BJ (cell line): ENCODE measurements around the gene FGF2. TPM values are rescaled to one million over a fixed set of nuclear protein-coding genes. Genes with fewer than 3 reads are reported as not detected.

Experiments used
- CTCF ChIA-PET: fragments of 350-600 bp; formaldehyde crosslinking; extraction: SDS; loops from one replicate; lab custom pipeline; 2021; ENCODE audit warnings: antibody characterized with exemption, inconsistent platforms; lab: Yijun Ruan, JAX
- POLR2A ChIA-PET: fragments of 300-600 bp; sonication (Branson Sonifier 250); formaldehyde crosslinking; extraction: SDS; loops from one replicate; lab custom pipeline; 2021; ENCODE audit warnings: antibody characterized with exemption; lab: Charles Lee
- DNase-seq: peaks from one replicate; pipeline ENCODE4 v3.0.0-alpha.2; 2011; ENCODE audit warnings: low read depth
- H3K27me3 ChIP-seq: 2 replicates; pipeline ENCODE4 v1.6.0; 2011; ENCODE audit warnings: low read length; ENCODE audit not compliant: control insufficient read depth, insufficient read depth
- H3K36me3 ChIP-seq: 2 replicates; pipeline ENCODE4 v1.5.1; 2011; ENCODE audit warnings: low read length; ENCODE audit not compliant: control insufficient read depth, insufficient read depth
- H3K4me3 ChIP-seq: 2 replicates; pipeline ENCODE4 v1.5.1; 2011; ENCODE audit warnings: low read depth, mild to moderate bottlenecking, control low read depth, low read length
- polyA plus RNA-seq: library from polyadenylated mRNA; depleted of rRNA; stranded (reverse); fragments of >200 nt; gene quantifications from 2 replicates; pipeline ENCODE4 v1.2.3, GENCODE V29; 2011
- TF ChIP-seq, protein P1 (sequence below): IDR thresholded peaks from 2 replicates; pipeline ENCODE4 v1.5.1; 2011; ENCODE audit warnings: low read depth, mild to moderate bottlenecking, control low read depth, inconsistent platforms, low read length, moderate library complexity; ENCODE audit not compliant: insufficient read depth

The FGF2 gene
- polyA plus RNA-seq, 1 experiment, result 72.7 TPM

- ChIA-PET POLR2A (no interaction called here), CTCF (interaction anchor here (1.6 kb wide), 1 partner anchor 97 kb away, joined by 5 read pairs; no protein-coding TSS in a partner anchor)
- no peak overlapping the region for H3K4me3 ChIP-seq
- H3K27me3 ChIP-seq, result no peaks in the 10 kb centered on the region
- no peaks in the 10 kb centered on the region; the same call in none of the 2 replicates for H3K36me3 ChIP-seq
- TF ChIP-seq, protein P1, sequence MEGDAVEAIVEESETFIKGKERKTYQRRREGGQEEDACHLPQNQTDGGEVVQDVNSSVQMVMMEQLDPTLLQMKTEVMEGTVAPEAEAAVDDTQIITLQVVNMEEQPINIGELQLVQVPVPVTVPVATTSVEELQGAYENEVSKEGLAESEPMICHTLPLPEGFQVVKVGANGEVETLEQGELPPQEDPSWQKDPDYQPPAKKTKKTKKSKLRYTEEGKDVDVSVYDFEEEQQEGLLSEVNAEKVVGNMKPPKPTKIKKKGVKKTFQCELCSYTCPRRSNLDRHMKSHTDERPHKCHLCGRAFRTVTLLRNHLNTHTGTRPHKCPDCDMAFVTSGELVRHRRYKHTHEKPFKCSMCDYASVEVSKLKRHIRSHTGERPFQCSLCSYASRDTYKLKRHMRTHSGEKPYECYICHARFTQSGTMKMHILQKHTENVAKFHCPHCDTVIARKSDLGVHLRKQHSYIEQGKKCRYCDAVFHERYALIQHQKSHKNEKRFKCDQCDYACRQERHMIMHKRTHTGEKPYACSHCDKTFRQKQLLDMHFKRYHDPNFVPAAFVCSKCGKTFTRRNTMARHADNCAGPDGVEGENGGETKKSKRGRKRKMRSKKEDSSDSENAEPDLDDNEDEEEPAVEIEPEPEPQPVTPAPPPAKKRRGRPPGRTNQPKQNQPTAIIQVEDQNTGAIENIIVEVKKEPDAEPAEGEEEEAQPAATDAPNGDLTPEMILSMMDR, result no peak
- DNase-seq, result no peak
These were observed 28.1 kb downstream of the FGF2 start for GRCh38 chr4:122854447-122855352.

GRCh38 chr4:122855353-122855890 lies 28.8 kb downstream of the FGF2 start:
- CTCF ChIA-PET, result interaction anchor here (1.0 to 1.6 kb wide), 3 partner anchors 18 to 98 kb away, joined by 3 to 6 read pairs (median 5); no protein-coding TSS in a partner anchor
- no peak for DNase-seq
- TF ChIP-seq, protein P1, result no peak

DNA sequence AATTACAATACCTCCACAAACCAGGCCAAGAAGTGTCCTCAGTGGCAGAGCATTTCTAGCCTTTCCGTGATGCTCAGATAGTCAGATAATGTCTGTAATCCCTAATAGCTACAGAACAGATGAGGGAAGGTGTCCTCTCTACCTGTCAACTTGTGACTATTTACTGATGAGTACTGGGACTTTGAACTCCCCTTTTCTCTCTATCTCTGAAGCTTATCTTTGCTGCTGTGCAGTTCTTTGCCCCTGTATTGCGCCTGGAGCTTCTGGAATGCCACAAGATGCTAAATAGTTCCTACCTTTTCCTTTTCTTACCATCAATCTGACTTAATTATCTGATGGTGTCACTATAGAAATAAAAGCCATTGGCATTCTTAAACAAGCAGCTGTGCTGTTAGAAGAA lies 30.5 kb downstream of the FGF2 start:
- ChIA-PET POLR2A (no interaction called here), CTCF (no interaction called here)
- H3K4me3 ChIP-seq, result no peak overlapping the region
- no peak for DNase-seq
- no peaks in the 10 kb centered on the region; the same call in none of the 2 replicates for H3K36me3 ChIP-seq
- H3K27me3 ChIP-seq, result no peaks in the 10 kb centered on the region
- TF ChIP-seq, protein P1, result no peak

More at GRCh38 chr4:122855353-122855890, 28.8 kb downstream of the FGF2 start:
- H3K27me3 ChIP-seq, result no peaks in the 10 kb centered on the region
- H3K4me3 ChIP-seq, result no peak overlapping the region
- POLR2A ChIA-PET, result no interaction called here
- H3K36me3 ChIP-seq, result no peaks in the 10 kb centered on the region; the same call in none of the 2 replicates

DNA sequence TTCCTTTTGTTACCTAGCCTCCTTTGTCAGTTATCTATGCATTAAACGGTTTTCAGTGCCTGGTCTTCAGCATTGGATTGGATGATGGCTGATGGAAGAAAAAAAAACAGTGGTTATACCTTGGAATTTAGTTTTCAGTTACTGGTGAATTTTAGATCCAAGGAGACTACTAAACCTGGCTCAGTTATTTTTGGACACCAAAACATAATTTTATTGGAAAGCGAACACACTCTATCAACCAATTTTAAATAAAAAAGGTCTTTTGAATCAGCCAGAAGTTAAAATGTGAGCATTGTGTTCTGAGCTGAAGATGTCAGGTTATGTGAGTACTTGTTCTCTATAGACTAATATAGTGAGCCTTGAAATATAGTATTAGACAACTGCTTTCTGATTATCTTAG lies 32.1 kb downstream of the FGF2 start:
- Histone ChIP-seq H3K4me3 (no peak overlapping the region), H3K27me3 (no peaks in the 10 kb centered on the region), H3K36me3 (no peaks in the 10 kb centered on the region; the same call in 1 of the 2 replicates)
- DNase-seq, result no peak
- TF ChIP-seq, protein P1, result no peak
- POLR2A ChIA-PET, result no interaction called here
- CTCF ChIA-PET, result no interaction called here
